ENCODE measurements around the gene CASP1. TPM values are rescaled to one million over a fixed set of nuclear protein-coding genes. Genes with fewer than 3 reads are reported as not detected.

CASP1 gene
- total and polyA plus RNA-seq, 2 donors (not counting 3 experiments of a cell fraction or from before 2014, with no cell fraction given), result 1.8 to 12.4 TPM

GRCh38 chr11:105000167-105000566 is 34.8 kb downstream of the CASP1 start:
- no TSS peak for BruUV-seq (replicated peaks)
- H3K27ac ChIP-seq (ENCODE audit: insufficient read depth, low read depth, low read length), result no peak overlapping the region
- no peak overlapping the region for H3K4me3 ChIP-seq (replicated peaks in 1 of 3; ENCODE audit: insufficient read depth in 1 of 3, low read depth in 1 of 3, low read length in 3 of 3)
- no peaks in the 10 kb centered on the region for H3K9me3 ChIP-seq (replicated peaks; ENCODE audit: control insufficient read depth, insufficient read depth, low read length)
- no peak overlapping the region for H3K9ac ChIP-seq (replicated peaks; ENCODE audit: extremely low read depth, insufficient read depth, low read length)
- no peaks in the 10 kb centered on the region for H3K79me2 ChIP-seq (ENCODE audit: control insufficient read depth, insufficient read depth, low read length)
- H3K9me1 ChIP-seq (replicated peaks; ENCODE audit: control insufficient read depth, extremely low read depth, insufficient read depth, low read length), result no peaks in the 10 kb centered on the region
- H3K4me2 ChIP-seq (ENCODE audit: insufficient read depth, low read length), result no peak overlapping the region
- no peak overlapping the region for H2AFZ ChIP-seq (ENCODE audit: low read depth, low read length)
- POLR2A ChIA-PET, result no interaction called here
- intact Hi-C loops (cut with micrococcal nuclease) (no loop called here), dilution Hi-C loops (cut with MboI; ENCODE audit: extremely low pct_ligation_motif_present, low sequenced_read_pairs) (no loop called here)
- no peak for FAIRE-seq
- no peaks in the 10 kb centered on the region for H3K36me3 ChIP-seq (ENCODE audit: control insufficient read depth in 2 of 2, extremely low read depth in 1 of 2, insufficient read depth in 2 of 2, low read length in 2 of 2)
- CTCF ChIA-PET, result interaction anchor here (0.7 to 1.0 kb wide), 3 partner anchors 9 to 43 kb away, joined by 3 read pairs; no protein-coding TSS in a partner anchor
- DNase-seq (ENCODE audit: low read depth, low spot score), result no peak
- no peaks in the 10 kb centered on the region for H3K27me3 ChIP-seq (ENCODE audit: control insufficient read depth in 2 of 2, insufficient read depth in 2 of 2, low read length in 2 of 2)
- peaks cover 8% of the 10 kb centered on the region for H3K4me1 ChIP-seq (ENCODE audit: control insufficient read depth, extremely low read depth, insufficient read depth, low read length)
- TF ChIP-seq FOS (IDR thresholded peaks at IDR 0.05; ENCODE audit: borderline replicate concordance, insufficient read depth, low read length), result no peak
- TF ChIP-seq MYC (IDR thresholded peaks at IDR 0.05; ENCODE audit: low read depth, low read length), result no peak
- TF ChIP-seq POLR2AphosphoS5 (IDR thresholded peaks at IDR 0.05; ENCODE audit: insufficient read depth, low read depth, low read length), result no peak
- TF ChIP-seq MAX (IDR thresholded peaks at IDR 0.05; ENCODE audit: insufficient read depth, insufficient read length), result no peak
- TF ChIP-seq CTCF (IDR thresholded peaks at IDR 0.05; ENCODE audit: extremely low read depth in 1 of 2, insufficient read depth in 1 of 2, low read depth in 1 of 2, low read length in 2 of 2), result no peak
- no peak for TF ChIP-seq POLR2A (IDR thresholded peaks at IDR 0.05; ENCODE audit: low read depth, low read length)
- TF ChIP-seq EZH2 (IDR thresholded peaks at IDR 0.05; ENCODE audit: borderline replicate concordance, low read depth, low read length, severe bottlenecking), result no peak
- no peak for TF ChIP-seq GATA2 (IDR thresholded peaks at IDR 0.05; ENCODE audit: insufficient read depth, insufficient read length, low read depth, low read length)
- TF ChIP-seq JUN (IDR thresholded peaks at IDR 0.05; ENCODE audit: borderline replicate concordance, insufficient read depth, insufficient read length, low read depth), result no peak
- H4K20me1 ChIP-seq (replicated peaks; ENCODE audit: control insufficient read depth, extremely low read depth, insufficient read depth, low read length), result no peaks in the 10 kb centered on the region

Measured in endothelial cell of umbilical vein (primary cell).